Measurements from ENCODE around the gene BBS9. TPM values are rescaled to one million over a fixed set of nuclear protein-coding genes. Genes with fewer than 3 reads are reported as not detected.

BBS9 gene
- total RNA-seq, 1 donor from 2014 or later = 3.8 TPM

DNA sequence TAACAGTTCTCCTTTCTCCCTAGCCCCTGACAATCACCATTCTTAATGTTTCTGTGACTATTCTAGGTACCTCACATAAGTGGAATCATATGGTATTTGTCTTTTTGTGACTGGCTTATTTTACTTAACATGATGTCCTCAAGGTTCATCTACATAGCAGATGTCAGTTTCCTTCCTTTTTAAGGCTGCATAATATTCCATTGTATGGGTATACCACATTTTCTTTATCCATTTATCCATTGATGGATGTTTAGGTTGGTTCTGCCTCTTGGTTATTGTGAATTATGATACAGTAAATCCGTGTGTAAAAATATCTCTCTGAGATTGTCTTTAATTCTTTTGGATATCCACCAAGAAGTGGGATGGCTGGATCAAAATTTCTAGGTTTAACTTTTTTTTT is 13.2 kb downstream of the BBS9 start:
- H3K4me3 Mint-ChIP-seq = no peak overlapping the region
- H3K27ac Mint-ChIP-seq = no peak overlapping the region
- H3K36me3 Mint-ChIP-seq (ENCODE audit: low read depth) = no peaks in the 10 kb centered on the region
- peaks cover 5% of the 10 kb centered on the region for H3K9me3 Mint-ChIP-seq
- H3K4me1 Mint-ChIP-seq (ENCODE audit: low read depth) = no peaks in the 10 kb centered on the region
- no peak for DNase-seq (ENCODE audit: low spot score)
- intact Hi-C loops (cut with micrococcal nuclease) = no loop called here
- peaks cover 2% of the 10 kb centered on the region for H3K27me3 Mint-ChIP-seq (ENCODE audit: insufficient read depth)

DNA sequence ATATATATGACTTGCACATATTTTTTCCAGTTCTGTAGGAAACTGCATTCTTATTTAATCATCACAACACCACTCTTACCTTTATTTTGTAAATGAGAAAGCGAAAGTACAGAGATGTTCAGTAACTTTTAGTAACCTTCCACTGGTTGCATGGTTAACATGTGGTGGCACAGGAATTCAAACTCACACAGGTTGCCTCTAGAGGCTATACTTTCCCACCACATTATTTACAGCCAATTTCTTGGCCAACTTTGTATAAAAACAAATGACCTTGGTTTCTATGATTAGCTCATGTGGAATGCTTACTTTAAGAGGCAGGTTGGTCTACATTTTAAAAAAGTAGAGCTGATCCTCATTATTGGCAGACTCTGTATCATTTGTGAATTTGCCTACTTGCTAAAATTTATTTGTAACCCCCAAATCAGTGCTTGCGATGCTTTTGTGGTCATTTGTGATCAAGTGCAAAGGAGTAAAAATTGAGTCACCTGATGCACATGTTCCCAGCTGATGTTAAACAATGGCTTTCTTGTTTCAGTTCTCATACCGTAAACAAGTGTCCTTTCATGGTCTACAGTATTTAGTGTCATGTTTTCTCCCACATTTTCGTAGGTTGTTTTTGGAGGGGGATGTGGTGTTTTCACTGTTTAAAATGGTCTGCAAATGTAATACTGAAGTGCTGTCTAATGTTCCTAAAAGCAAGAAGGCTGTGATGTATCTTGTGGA is 14.8 kb downstream of the BBS9 start:
- Mint-ChIP-seq H3K36me3 (ENCODE audit: low read depth) (no peaks in the 10 kb centered on the region), H3K27me3 (ENCODE audit: insufficient read depth) (peaks cover 2% of the 10 kb centered on the region), H3K9me3 (peaks cover 5% of the 10 kb centered on the region), H3K4me1 (ENCODE audit: low read depth) (no peaks in the 10 kb centered on the region), H3K27ac (no peak overlapping the region), H3K4me3 (no peak overlapping the region)
- DNase-seq (ENCODE audit: low spot score) = no peak
- intact Hi-C loops (cut with micrococcal nuclease) = no loop called here

DNA sequence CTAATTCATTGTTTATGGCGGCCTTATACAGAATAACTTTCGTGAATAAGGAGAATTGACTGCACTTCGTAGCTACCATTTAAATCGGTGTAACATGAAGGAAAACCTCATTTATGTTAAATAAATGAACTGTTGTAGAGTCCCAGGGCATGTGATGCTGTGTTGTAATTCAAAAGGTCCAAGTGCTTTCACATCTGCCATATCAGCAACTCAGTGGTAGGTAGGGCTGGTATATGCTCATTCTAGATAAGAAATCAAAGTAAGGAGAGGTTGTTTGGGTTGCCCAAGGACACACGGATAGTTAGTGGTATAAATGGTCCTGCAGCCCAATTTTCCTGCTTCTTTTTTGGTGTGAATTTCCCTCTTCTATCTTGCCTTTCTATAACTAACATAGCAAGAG is 15.8 kb downstream of the BBS9 start:
- Mint-ChIP-seq H3K27ac (no peak overlapping the region), H3K36me3 (ENCODE audit: low read depth) (no peaks in the 10 kb centered on the region), H3K4me3 (no peak overlapping the region), H3K27me3 (ENCODE audit: insufficient read depth) (peaks cover 1% of the 10 kb centered on the region), H3K4me1 (ENCODE audit: low read depth) (no peaks in the 10 kb centered on the region), H3K9me3 (peaks cover 5% of the 10 kb centered on the region)
- no peak for DNase-seq (ENCODE audit: low spot score)
- intact Hi-C loops (cut with micrococcal nuclease) = no loop called here

GRCh38 chr7:33152087-33152486 is 22.7 kb downstream of the BBS9 start:
- H3K27me3 Mint-ChIP-seq (ENCODE audit: insufficient read depth) = no peaks in the 10 kb centered on the region
- intact Hi-C loops (cut with micrococcal nuclease) = no loop called here
- no peak overlapping the region for H3K4me3 Mint-ChIP-seq
- no peaks in the 10 kb centered on the region for H3K36me3 Mint-ChIP-seq (ENCODE audit: low read depth)
- no peaks in the 10 kb centered on the region for H3K4me1 Mint-ChIP-seq (ENCODE audit: low read depth)
- no peak overlapping the region for H3K27ac Mint-ChIP-seq
- no peaks in the 10 kb centered on the region for H3K9me3 Mint-ChIP-seq
- DNase-seq (ENCODE audit: low spot score) = no peak

- no peaks in the 10 kb centered on the region for H3K4me1 Mint-ChIP-seq (ENCODE audit: low read depth)
- intact Hi-C loops (cut with micrococcal nuclease) = no loop called here
- no peaks in the 10 kb centered on the region for H3K9me3 Mint-ChIP-seq
- H3K36me3 Mint-ChIP-seq (ENCODE audit: low read depth) = no peaks in the 10 kb centered on the region
- no peak overlapping the region for H3K4me3 Mint-ChIP-seq
- DNase-seq (ENCODE audit: low spot score) = no peak
- no peak overlapping the region for H3K27ac Mint-ChIP-seq
- no peaks in the 10 kb centered on the region for H3K27me3 Mint-ChIP-seq (ENCODE audit: insufficient read depth)
These were observed 26.4 kb downstream of the BBS9 start for GRCh38 chr7:33155811-33156210.

DNA sequence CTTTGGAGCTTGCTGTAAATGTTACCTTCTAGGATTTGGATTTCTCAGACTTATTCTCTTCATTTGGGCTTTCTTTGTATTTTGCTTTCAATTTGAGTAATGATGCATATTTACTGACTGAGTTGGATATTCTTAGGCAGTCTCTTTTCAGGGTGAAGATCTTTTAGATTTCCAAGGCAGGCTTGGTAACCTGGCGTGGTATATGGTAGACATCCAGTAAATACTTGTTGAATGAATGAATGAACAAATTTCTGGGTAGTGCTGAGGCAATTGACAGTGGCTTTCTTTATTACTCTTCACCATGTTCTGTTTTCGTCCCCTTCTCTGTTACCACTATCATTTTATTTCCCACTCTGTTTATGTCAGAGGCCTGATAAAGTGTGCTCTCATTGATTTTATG is 27.1 kb downstream of the BBS9 start:
- no peak for DNase-seq (ENCODE audit: low spot score)
- Mint-ChIP-seq H3K4me1 (ENCODE audit: low read depth) (no peaks in the 10 kb centered on the region), H3K9me3 (no peaks in the 10 kb centered on the region), H3K27me3 (ENCODE audit: insufficient read depth) (no peaks in the 10 kb centered on the region), H3K36me3 (ENCODE audit: low read depth) (no peaks in the 10 kb centered on the region), H3K4me3 (no peak overlapping the region), H3K27ac (no peak overlapping the region)
- intact Hi-C loops (cut with micrococcal nuclease) = no loop called here

DNA sequence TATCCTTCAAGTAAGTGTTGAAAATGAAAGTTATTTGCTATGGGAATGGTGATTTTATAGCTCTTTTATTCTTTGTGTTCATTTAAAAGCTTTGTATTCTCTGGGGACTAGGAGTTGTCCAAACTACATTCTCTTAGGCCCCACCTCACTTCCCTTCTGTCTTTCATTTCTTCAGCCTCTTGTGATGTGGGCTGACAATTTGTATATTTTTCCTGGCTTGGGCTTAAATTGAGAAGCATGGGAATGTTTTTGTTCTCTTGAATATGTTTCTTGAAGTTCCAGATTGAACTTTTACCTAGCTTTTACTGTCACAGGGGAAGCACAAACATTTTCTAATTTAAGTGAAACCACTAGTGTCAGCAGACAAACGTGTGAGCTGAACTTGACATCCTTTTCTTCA is 27.9 kb downstream of the BBS9 start:
- no peaks in the 10 kb centered on the region for H3K36me3 Mint-ChIP-seq (ENCODE audit: low read depth)

GRCh38 chr7:33157781-33158180 is 28.4 kb downstream of the BBS9 start:
- H3K4me3 Mint-ChIP-seq = no peak overlapping the region
- H3K36me3 Mint-ChIP-seq (ENCODE audit: low read depth) = no peaks in the 10 kb centered on the region
- H3K9me3 Mint-ChIP-seq = no peaks in the 10 kb centered on the region
- H3K27ac Mint-ChIP-seq = no peak overlapping the region
- intact Hi-C loops (cut with micrococcal nuclease) = no loop called here
- no peaks in the 10 kb centered on the region for H3K4me1 Mint-ChIP-seq (ENCODE audit: low read depth)
- DNase-seq (ENCODE audit: low spot score) = no peak
- no peaks in the 10 kb centered on the region for H3K27me3 Mint-ChIP-seq (ENCODE audit: insufficient read depth)

More for the DNA sequence above, 27.9 kb downstream of the BBS9 start:
- Mint-ChIP-seq H3K4me1 (ENCODE audit: low read depth) (no peaks in the 10 kb centered on the region), H3K9me3 (no peaks in the 10 kb centered on the region), H3K27me3 (ENCODE audit: insufficient read depth) (no peaks in the 10 kb centered on the region), H3K4me3 (no peak overlapping the region), H3K27ac (no peak overlapping the region)
- DNase-seq (ENCODE audit: low spot score) = no peak
- intact Hi-C loops (cut with micrococcal nuclease) = no loop called here

DNA sequence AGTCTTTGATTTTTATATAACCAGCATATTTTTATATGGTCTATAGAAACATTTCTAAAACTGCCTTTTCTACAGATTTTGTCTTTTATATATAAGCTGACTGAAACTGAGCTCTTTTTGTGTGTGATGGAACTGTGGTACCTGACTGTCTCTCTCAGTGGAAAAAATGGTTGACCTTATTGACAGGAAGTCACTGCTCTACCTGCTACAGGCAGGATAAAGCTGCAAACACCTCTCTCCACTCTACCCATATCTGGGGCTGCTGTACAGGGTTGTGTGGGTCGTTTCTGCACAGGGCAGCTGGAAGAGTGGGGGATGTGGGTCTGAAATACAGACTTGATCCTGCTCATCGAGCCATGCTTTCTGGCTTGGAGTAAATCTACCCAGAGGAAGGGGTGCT is 48.5 kb downstream of the BBS9 start:
- H3K4me3 Mint-ChIP-seq = no peak overlapping the region
- H3K27me3 Mint-ChIP-seq (ENCODE audit: insufficient read depth) = no peaks in the 10 kb centered on the region
- no peak for DNase-seq (ENCODE audit: low spot score)
- no peaks in the 10 kb centered on the region for H3K36me3 Mint-ChIP-seq (ENCODE audit: low read depth)
- intact Hi-C loops (cut with micrococcal nuclease) = no loop called here
- H3K9me3 Mint-ChIP-seq = no peaks in the 10 kb centered on the region
- H3K4me1 Mint-ChIP-seq (ENCODE audit: low read depth) = no peaks in the 10 kb centered on the region
- H3K27ac Mint-ChIP-seq = no peak overlapping the region

- no peaks in the 10 kb centered on the region for H3K9me3 Mint-ChIP-seq
- no peak overlapping the region for H3K27ac Mint-ChIP-seq
- intact Hi-C loops (cut with micrococcal nuclease) = no loop called here
- no peaks in the 10 kb centered on the region for H3K4me1 Mint-ChIP-seq (ENCODE audit: low read depth)
- H3K27me3 Mint-ChIP-seq (ENCODE audit: insufficient read depth) = no peaks in the 10 kb centered on the region
- no peak for DNase-seq (ENCODE audit: low spot score)
- H3K36me3 Mint-ChIP-seq (ENCODE audit: low read depth) = no peaks in the 10 kb centered on the region
- no peak overlapping the region for H3K4me3 Mint-ChIP-seq
These were observed 50.2 kb downstream of the BBS9 start for GRCh38 chr7:33179519-33179918.

GRCh38 chr7:33183504-33183903 is 54.1 kb downstream of the BBS9 start:
- Mint-ChIP-seq H3K9me3 (no peaks in the 10 kb centered on the region), H3K4me1 (ENCODE audit: low read depth) (no peaks in the 10 kb centered on the region), H3K27me3 (ENCODE audit: insufficient read depth) (no peaks in the 10 kb centered on the region), H3K27ac (no peak overlapping the region), H3K36me3 (ENCODE audit: low read depth) (no peaks in the 10 kb centered on the region), H3K4me3 (no peak overlapping the region)
- DNase-seq (ENCODE audit: low spot score) = no peak
- intact Hi-C loops (cut with micrococcal nuclease) = loop anchor here (10.0 kb wide), 1 partner anchor 431 kb away; no protein-coding TSS in a partner anchor

GRCh38 chr7:33184828-33185227 is 55.5 kb downstream of the BBS9 start:
- intact Hi-C loops (cut with micrococcal nuclease) = loop anchor here (1.0 to 10.0 kb wide), 2 partner anchors 430 to 559 kb away; no protein-coding TSS in a partner anchor
- no peak for DNase-seq (ENCODE audit: low spot score)
- H3K36me3 Mint-ChIP-seq (ENCODE audit: low read depth) = no peaks in the 10 kb centered on the region
- H3K27me3 Mint-ChIP-seq (ENCODE audit: insufficient read depth) = no peaks in the 10 kb centered on the region
- no peak overlapping the region for H3K27ac Mint-ChIP-seq
- no peak overlapping the region for H3K4me3 Mint-ChIP-seq
- no peaks in the 10 kb centered on the region for H3K4me1 Mint-ChIP-seq (ENCODE audit: low read depth)
- H3K9me3 Mint-ChIP-seq = no peaks in the 10 kb centered on the region

DNA sequence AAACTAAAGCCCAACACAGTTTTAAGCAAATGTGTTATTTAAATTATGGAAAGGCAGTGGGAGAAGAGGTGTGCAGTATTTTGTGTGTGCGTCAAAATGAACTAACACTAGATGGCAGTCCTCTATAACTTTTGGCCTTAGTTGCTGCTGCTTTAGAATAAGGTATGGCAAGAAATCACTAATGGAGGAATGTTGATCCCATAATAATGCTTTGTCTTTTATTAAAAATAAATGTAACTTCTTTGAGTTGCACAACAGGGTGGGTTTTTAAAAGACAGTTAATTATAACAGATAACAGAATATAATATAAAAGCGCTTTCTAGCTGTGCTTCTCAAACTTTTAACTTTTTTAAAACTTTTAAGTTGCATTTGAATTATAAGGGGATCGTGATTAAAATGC is 56.4 kb downstream of the BBS9 start:
- H3K27me3 Mint-ChIP-seq (ENCODE audit: insufficient read depth) = no peaks in the 10 kb centered on the region
- no peak overlapping the region for H3K27ac Mint-ChIP-seq
- peaks cover 5% of the 10 kb centered on the region for H3K4me1 Mint-ChIP-seq (ENCODE audit: low read depth)
- no peak for DNase-seq (ENCODE audit: low spot score)
- H3K36me3 Mint-ChIP-seq (ENCODE audit: low read depth) = no peaks in the 10 kb centered on the region
- no peaks in the 10 kb centered on the region for H3K9me3 Mint-ChIP-seq
- H3K4me3 Mint-ChIP-seq = no peak overlapping the region
- intact Hi-C loops (cut with micrococcal nuclease) = loop anchor here (1.0 to 10.0 kb wide), 3 partner anchors 429 to 709 kb away; no protein-coding TSS in a partner anchor

GRCh38 chr7:33186192-33186591 is 56.8 kb downstream of the BBS9 start:
- no peaks in the 10 kb centered on the region for H3K9me3 Mint-ChIP-seq
- H3K4me1 Mint-ChIP-seq (ENCODE audit: low read depth) = peaks cover 9% of the 10 kb centered on the region
- intact Hi-C loops (cut with micrococcal nuclease) = loop anchor here (2.0 to 10.0 kb wide), 2 partner anchors 429 to 709 kb away; no protein-coding TSS in a partner anchor
- H3K27me3 Mint-ChIP-seq (ENCODE audit: insufficient read depth) = no peaks in the 10 kb centered on the region
- no peak overlapping the region for H3K4me3 Mint-ChIP-seq
- no peaks in the 10 kb centered on the region for H3K36me3 Mint-ChIP-seq (ENCODE audit: low read depth)
- no peak overlapping the region for H3K27ac Mint-ChIP-seq
- DNase-seq (ENCODE audit: low spot score) = no peak

All from activated T-helper 1 cell treated with anti-CD3 and anti-CD28 coated beads, Interleukin-12 subunit alpha, Interleukin-12 subunit beta, Interleukin-2, Interleukin-4 antibody, amounts not matched to agents 30 ng/mL and 10 ng/mL and 1 ng/mL, durations not matched to agents 14 hours and 24 hours and 36 hours (primary cell).